BLaER1 (cell line): ENCODE results near the gene GBP5.
A peak's percentile ranks its signal among the peaks of the same experiment; 100 is the strongest.
"Not testable (repeated sequence)": the region's sequence is repeated elsewhere in the genome, so short reads cannot be mapped to it uniquely, and the experiment has no call there.

ENCODE experiments used
- H3K27ac ChIP-seq: shearing (Covaris generic); formaldehyde crosslinking; 2 replicates; pipeline ENCODE4 v1.8.1; 2022
- H3K27me3 ChIP-seq: shearing (Covaris generic); formaldehyde crosslinking; 2 replicates; pipeline ENCODE4 v1.8.1; 2022
- H3K36me3 ChIP-seq: shearing (Covaris generic); formaldehyde crosslinking; 2 replicates; pipeline ENCODE4 v1.8.1; 2022
- H3K4me1 ChIP-seq: shearing (Covaris generic); formaldehyde crosslinking; 2 replicates; pipeline ENCODE4 v1.8.1; 2022
- H3K4me2 ChIP-seq: shearing (Covaris generic); formaldehyde crosslinking; 2 replicates; pipeline ENCODE4 v1.8.1; 2022
- H3K4me3 ChIP-seq: shearing (Covaris generic); formaldehyde crosslinking; 2 replicates; pipeline ENCODE4 v1.8.1; 2022
- H3K9ac ChIP-seq: shearing (Covaris generic); formaldehyde crosslinking; 2 replicates; pipeline ENCODE4 v1.8.1; 2022
- H3K9me3 ChIP-seq: shearing (Covaris generic); formaldehyde crosslinking; 2 replicates; pipeline ENCODE4 v1.8.1; 2022
- H4K20me1 ChIP-seq: shearing (Covaris generic); formaldehyde crosslinking; 2 replicates; pipeline ENCODE4 v1.8.1; 2022
- Cebpa-rat ChIP-seq: shearing (Covaris generic); IDR thresholded peaks from 2 replicates; pipeline ENCODE4 v1.8.1; 2022

The GBP5 gene

GRCh38 chr1:89269277-89269676, 3.4 kb downstream of the GBP5 start:
- 0 out of 2 replicates have a peak, but pooled peaks have one; percentile 26 for TF ChIP-seq Cebpa-rat
- Histone ChIP-seq H3K4me2 (no peak overlapping the region), H3K9ac (no peak overlapping the region), H3K4me1 (no peaks in the 10 kb centered on the region), H3K27me3 (no peaks in the 10 kb centered on the region), H3K9me3 (peaks cover 8% of the 10 kb centered on the region; the same call in 1 of the 2 replicates), H3K27ac (no peak overlapping the region), H3K36me3 (no peaks in the 10 kb centered on the region), H3K4me3 (no peak overlapping the region), H4K20me1 (no peaks in the 10 kb centered on the region)

- TF ChIP-seq Cebpa-rat: no peak
- Histone ChIP-seq H3K27ac (no peak overlapping the region), H3K9ac (no peak overlapping the region)
Measured at GRCh38 chr1:89262643-89263042, 10.0 kb downstream of the GBP5 start.

GRCh38 chr1:89261926-89262515, 10.6 kb downstream of the GBP5 start:
- no peak overlapping the region for H3K4me2 ChIP-seq
- no peaks in the 10 kb centered on the region for H3K9me3 ChIP-seq
- H3K4me3 ChIP-seq: no peak overlapping the region
- no peaks in the 10 kb centered on the region for H4K20me1 ChIP-seq
- no peaks in the 10 kb centered on the region for H3K36me3 ChIP-seq
- H3K27ac ChIP-seq: no peak overlapping the region
- TF ChIP-seq Cebpa-rat: no peak
- H3K4me1 ChIP-seq: peaks cover 7% of the 10 kb centered on the region
- no peak overlapping the region for H3K9ac ChIP-seq
- no peaks in the 10 kb centered on the region for H3K27me3 ChIP-seq

More at GRCh38 chr1:89262643-89263042, 10.0 kb downstream of the GBP5 start:
- peaks cover 7% of the 10 kb centered on the region for H3K4me1 ChIP-seq
- H3K4me2 ChIP-seq: no peak overlapping the region
- H3K4me3 ChIP-seq: no peak overlapping the region
- H3K27me3 ChIP-seq: no peaks in the 10 kb centered on the region
- H3K9me3 ChIP-seq: no peaks in the 10 kb centered on the region
- H4K20me1 ChIP-seq: no peaks in the 10 kb centered on the region
- H3K36me3 ChIP-seq: no peaks in the 10 kb centered on the region

- no peak overlapping the region for H3K9ac ChIP-seq
- H3K36me3 ChIP-seq: no peaks in the 10 kb centered on the region
- no peak overlapping the region for H3K4me3 ChIP-seq
- peaks cover 7% of the 10 kb centered on the region for H3K4me1 ChIP-seq
- H3K27ac ChIP-seq: no peak overlapping the region
- H3K27me3 ChIP-seq: no peaks in the 10 kb centered on the region
- H3K4me2 ChIP-seq: no peak overlapping the region
- H4K20me1 ChIP-seq: no peaks in the 10 kb centered on the region
- TF ChIP-seq Cebpa-rat: no peak
- H3K9me3 ChIP-seq: no peaks in the 10 kb centered on the region
Measured at GRCh38 chr1:89260566-89261255, 11.9 kb downstream of the GBP5 start.

GRCh38 chr1:89260042-89260441, 12.6 kb downstream of the GBP5 start:
- Histone ChIP-seq H3K4me3 (no peak overlapping the region), H3K4me2 (peak overlapping the region; percentile 49), H3K9ac (no peak overlapping the region), H3K27ac (no peak overlapping the region), H3K27me3 (no peaks in the 10 kb centered on the region), H3K9me3 (no peaks in the 10 kb centered on the region), H4K20me1 (no peaks in the 10 kb centered on the region), H3K36me3 (no peaks in the 10 kb centered on the region), H3K4me1 (peaks cover 7% of the 10 kb centered on the region)
- no peak for TF ChIP-seq Cebpa-rat

GRCh38 chr1:89259283-89259971, 13.2 kb downstream of the GBP5 start:
- Histone ChIP-seq H3K27me3 (no peaks in the 10 kb centered on the region), H3K27ac (no peak overlapping the region), H4K20me1 (no peaks in the 10 kb centered on the region), H3K4me3 (no peak overlapping the region), H3K9me3 (no peaks in the 10 kb centered on the region), H3K9ac (no peak overlapping the region), H3K36me3 (no peaks in the 10 kb centered on the region), H3K4me2 (peak overlapping the region; percentile 49), H3K4me1 (peaks cover 7% of the 10 kb centered on the region)
- no peak for TF ChIP-seq Cebpa-rat

GRCh38 chr1:89257041-89257440, 15.6 kb downstream of the GBP5 start:
- no peak overlapping the region for H3K4me3 ChIP-seq
- H3K4me1 ChIP-seq: peaks cover 7% of the 10 kb centered on the region
- H3K27me3 ChIP-seq: no peaks in the 10 kb centered on the region
- no peak overlapping the region for H3K4me2 ChIP-seq
- no peak overlapping the region for H3K9ac ChIP-seq
- H3K27ac ChIP-seq: no peak overlapping the region
- H3K9me3 ChIP-seq: no peaks in the 10 kb centered on the region
- no peak for TF ChIP-seq Cebpa-rat
- no peaks in the 10 kb centered on the region for H4K20me1 ChIP-seq
- H3K36me3 ChIP-seq: no peaks in the 10 kb centered on the region

GRCh38 chr1:89255581-89255980, 17.1 kb downstream of the GBP5 start:
- not testable (repeated sequence) for H4K20me1 ChIP-seq, H3K9ac ChIP-seq, H3K36me3 ChIP-seq, H3K4me2 ChIP-seq, H3K4me3 ChIP-seq, H3K9me3 ChIP-seq, H3K27ac ChIP-seq, H3K4me1 ChIP-seq, H3K27me3 ChIP-seq

- TF ChIP-seq Cebpa-rat: no peak
- no peak overlapping the region for H3K4me2 ChIP-seq
- H3K9ac ChIP-seq: no peak overlapping the region
- no peak overlapping the region for H3K4me3 ChIP-seq
- H4K20me1 ChIP-seq: no peaks in the 10 kb centered on the region
- H3K36me3 ChIP-seq: no peaks in the 10 kb centered on the region
- H3K4me1 ChIP-seq: peaks cover 7% of the 10 kb centered on the region
- no peak overlapping the region for H3K27ac ChIP-seq
- no peaks in the 10 kb centered on the region for H3K9me3 ChIP-seq
- no peaks in the 10 kb centered on the region for H3K27me3 ChIP-seq
Measured at GRCh38 chr1:89254658-89255287, 17.9 kb downstream of the GBP5 start.

- Histone ChIP-seq H3K4me1 (no peaks in the 10 kb centered on the region), H3K27me3 (no peaks in the 10 kb centered on the region), H3K4me2 (no peak overlapping the region), H3K36me3 (no peaks in the 10 kb centered on the region), H3K9ac (no peak overlapping the region), H3K9me3 (no peaks in the 10 kb centered on the region), H3K27ac (no peak overlapping the region), H3K4me3 (no peak overlapping the region), H4K20me1 (no peaks in the 10 kb centered on the region)
- TF ChIP-seq Cebpa-rat: no peak
Measured at GRCh38 chr1:89243046-89243445, 29.6 kb downstream of the GBP5 start.
